IMR-90 (cell line): ENCODE results near the gene DSCAML1. TPM values are rescaled to one million over a fixed set of nuclear protein-coding genes. Genes with fewer than 3 reads are reported as not detected.
A peak's percentile ranks its signal among the peaks of the same experiment; 100 is the strongest.

Source experiments
- ATAC-seq: fragments of 200-7000 bp; cut with Tn5 transposase; 2 replicates; pipeline ENCODE4 v1.9.1; 2020; ENCODE audit warnings: low read depth, mild to moderate bottlenecking, moderate library complexity
- BruUV-seq: library from RNA; stranded (reverse); fragments of 400-500 nt; replicated peaks from 2 replicates; lab custom pipeline; 2021; lab: Mats Ljungman, UMichigan
- CTCF ChIA-PET: fragments of 300-600 bp; formaldehyde crosslinking; extraction: SDS; loops from one replicate; lab custom pipeline; 2021; ENCODE audit warnings: antibody characterized with exemption; lab: Yijun Ruan, JAX
- POLR2A ChIA-PET: fragments of 300-600 bp; sonication (Branson Sonifier 250); formaldehyde crosslinking; loops from one replicate; lab custom pipeline; 2022; ENCODE audit warnings: antibody characterized with exemption; ENCODE audit not compliant: unreplicated experiment; lab: Charles Lee
- DNase-seq: peaks from one replicate; pipeline ENCODE4 v3.0.0; 2013
- H2AFZ ChIP-seq: replicated peaks from 2 replicates; pipeline ENCODE3; 2013; ENCODE audit warnings: low read length, mild to moderate bottlenecking; ENCODE audit not compliant: poor library complexity
- H2AK5ac ChIP-seq: 2 replicates; pipeline ENCODE4 v1.6.1; 2013; ENCODE audit warnings: low read depth, low read length, inconsistent platforms
- H2AK9ac ChIP-seq: replicated peaks from 2 replicates; pipeline ENCODE3; 2013; ENCODE audit warnings: mild to moderate bottlenecking, low read depth, low read length, moderate library complexity; ENCODE audit not compliant: poor library complexity
- H2BK120ac ChIP-seq: 2 replicates; pipeline ENCODE4 v1.6.1; 2013; ENCODE audit warnings: low read depth, low read length, inconsistent platforms
- H2BK15ac ChIP-seq: 3 replicates; pipeline ENCODE4 v1.6.1; 2013; ENCODE audit warnings: low read depth, low read length, inconsistent platforms
- H2BK20ac ChIP-seq: 2 replicates; pipeline ENCODE4 v1.6.1; 2013; ENCODE audit warnings: low read depth, mild to moderate bottlenecking, inconsistent platforms, low read length, moderate library complexity
- H2BK5ac ChIP-seq: 2 replicates; pipeline ENCODE4 v1.6.1; 2013; ENCODE audit warnings: mild to moderate bottlenecking, low read depth, low read length, inconsistent platforms; ENCODE audit not compliant: poor library complexity, severe bottlenecking
- H3K14ac ChIP-seq: replicated peaks from 2 replicates; pipeline ENCODE4 v1.6.1; 2013; ENCODE audit warnings: low read depth, low read length, inconsistent platforms
- H3K18ac ChIP-seq: 2 replicates; pipeline ENCODE4 v1.6.1; 2013; ENCODE audit warnings: low read depth, low read length, control low read depth
- H3K23ac ChIP-seq: 2 replicates; pipeline ENCODE4 v1.6.1; 2013; ENCODE audit warnings: low read depth, low read length, inconsistent platforms
- H3K27ac ChIP-seq: 2 replicates; pipeline ENCODE4 v1.5.1; 2013; ENCODE audit warnings: mild to moderate bottlenecking, control low read depth, low read length; ENCODE audit not compliant: insufficient read depth
- H3K27me3 ChIP-seq: 2 replicates; pipeline ENCODE4 v1.6.1; 2013; ENCODE audit warnings: low read length; ENCODE audit not compliant: control insufficient read depth, insufficient read depth
- H3K36me3 ChIP-seq: 2 replicates; pipeline ENCODE4 v1.6.1; 2013; ENCODE audit warnings: low read length, mixed read lengths; ENCODE audit not compliant: control insufficient read depth, insufficient read depth
- H3K4ac ChIP-seq: 2 replicates; pipeline ENCODE4 v1.6.1; 2013; ENCODE audit warnings: low read depth, low read length, inconsistent platforms
- H3K4me1 ChIP-seq: 2 replicates; pipeline ENCODE4 v1.6.1; 2013; ENCODE audit warnings: low read length, mixed read lengths; ENCODE audit not compliant: control insufficient read depth, insufficient read depth
- H3K4me2 ChIP-seq: 2 replicates; pipeline ENCODE4 v1.6.1; 2013; ENCODE audit warnings: low read depth, mild to moderate bottlenecking, control low read depth, low read length, moderate library complexity
- H3K4me3 ChIP-seq: 2 replicates; pipeline ENCODE4 v1.5.1; 2013; ENCODE audit warnings: low read depth, mild to moderate bottlenecking, control low read depth, low read length, moderate library complexity; ENCODE audit not compliant: insufficient read depth
- H3K56ac ChIP-seq: 2 replicates; pipeline ENCODE4 v1.6.1; 2013; ENCODE audit warnings: low read length, inconsistent platforms; ENCODE audit not compliant: insufficient read depth; ENCODE audit errors: extremely low read depth
- H3K79me1 ChIP-seq, 2 experiments: 2 replicates each; pipeline ENCODE4 v1.6.1; 2013; ENCODE audit warnings: low read length in 2 of 2, inconsistent platforms in 1 of 2, low read depth in 1 of 2
- H3K9ac ChIP-seq: 2 replicates; pipeline ENCODE4 v1.6.1; 2013; ENCODE audit warnings: low read depth, low read length, control low read depth
- H3K9me1 ChIP-seq: 2 replicates; pipeline ENCODE4 v1.6.1; 2013; ENCODE audit warnings: low read length, inconsistent platforms; ENCODE audit not compliant: insufficient read depth
- H3K9me3 ChIP-seq: 2 replicates; pipeline ENCODE4 v1.6.1; 2013; ENCODE audit warnings: low read length; ENCODE audit not compliant: control insufficient read depth, insufficient read depth
- H4K20me1 ChIP-seq: 2 replicates; pipeline ENCODE4 v1.6.1; 2013; ENCODE audit warnings: low read length, inconsistent platforms; ENCODE audit not compliant: insufficient read depth
- H4K5ac ChIP-seq: 2 replicates; pipeline ENCODE4 v1.6.1; 2013; ENCODE audit warnings: mild to moderate bottlenecking, low read depth, low read length, control low read depth
- H4K8ac ChIP-seq, 2 experiments: 2 replicates each; pipeline ENCODE4 v1.6.1; 2013; ENCODE audit warnings: low read depth in 2 of 2, low read length in 2 of 2, control low read depth in 1 of 2, inconsistent platforms in 1 of 2
- H4K91ac ChIP-seq: 2 replicates; pipeline ENCODE4 v1.6.1; 2013; ENCODE audit warnings: low read depth, low read length, inconsistent platforms; ENCODE audit not compliant: insufficient read depth
- BHLHE40 ChIP-seq: fragments of 150-350 bp; IDR thresholded peaks from 2 replicates; pipeline ENCODE4 v1.6.1; 2016; ENCODE audit warnings: mild to moderate bottlenecking, low read depth, low read length
- CEBPB ChIP-seq: IDR thresholded peaks from 2 replicates; pipeline ENCODE4 v1.6.1; 2012; ENCODE audit warnings: low read depth, low read length, improper control_type of control experiment
- CHD1 ChIP-seq: IDR thresholded peaks from 2 replicates; pipeline ENCODE4 v1.6.1; 2012; ENCODE audit warnings: low read depth, low read length, improper control_type of control experiment
- FOS ChIP-seq: fragments of 150-350 bp; IDR thresholded peaks from 2 replicates; pipeline ENCODE4 v1.6.1; 2016; ENCODE audit warnings: low read depth, low read length
- MAFK ChIP-seq: IDR thresholded peaks from 2 replicates; pipeline ENCODE4 v1.6.1; 2012; ENCODE audit warnings: low read depth, low read length, improper control_type of control experiment
- MXI1 ChIP-seq: IDR thresholded peaks from 2 replicates; pipeline ENCODE4 v1.6.1; 2012; ENCODE audit warnings: low read depth, mild to moderate bottlenecking, low read length, moderate library complexity, borderline replicate concordance
- NFE2L2 ChIP-seq: fragments of 150-350 bp; IDR thresholded peaks from 2 replicates; pipeline ENCODE4 v1.6.1; 2016; ENCODE audit warnings: low read depth, mild to moderate bottlenecking, low read length
- RCOR1 ChIP-seq: IDR thresholded peaks from 2 replicates; pipeline ENCODE4 v1.6.1; 2012; ENCODE audit warnings: mild to moderate bottlenecking, low read length, improper control_type of control experiment; ENCODE audit not compliant: insufficient replicate concordance
- RFX5 ChIP-seq: IDR thresholded peaks from 2 replicates; pipeline ENCODE4 v1.8.0; 2012; ENCODE audit warnings: low read depth, mild to moderate bottlenecking, low read length, moderate library complexity
- SMC3 ChIP-seq: fragments of 150-350 bp; IDR thresholded peaks from 2 replicates; pipeline ENCODE4 v1.6.1; 2016; ENCODE audit warnings: low read depth, mild to moderate bottlenecking, antibody characterized with exemption, low read length, moderate library complexity
- WGBS, 2 experiments: methylation state at CpG; one replicate each; pipeline versions ENCODE4 v1.1.5 to v1.1.7; 2013; ENCODE audit warnings: missing lambda C conversion rate in 2 of 2; ENCODE audit not compliant: insufficient read length in 1 of 2; ENCODE audit errors: extremely low coverage in 2 of 2; 5-methylcytosine and 5-hydroxymethylcytosine counted together
- dilution Hi-C: fragments of 300-500 bp; cut with HindIII; formaldehyde crosslinking; loops from one replicate; pipeline ENCODE4 v1.14.3; 2018; ENCODE audit warnings: low sequenced_read_pairs; ENCODE audit not compliant: unreplicated experiment
- in situ Hi-C: fragments of 300-500 bp; cut with MboI; formaldehyde crosslinking; loops from 3 replicates; pipeline ENCODE4 v1.14.3; 2019; ENCODE audit warnings: low sequenced_read_pairs, inconsistent platforms, mixed read lengths
- intact Hi-C: fragments of 100-400 bp; cut with micrococcal nuclease; formaldehyde crosslinking; loops from 2 replicates; pipeline ENCODE4 v1.10.0; 2022
- polyA plus RNA-seq, 3 experiments: library from polyadenylated mRNA; depleted of rRNA; stranded (reverse); fragments of >200 nt; gene quantifications; 2 replicates each; pipeline ENCODE4 v1.2.3, GENCODE V29; 2012; ENCODE audit warnings: low replicate concordance in 1 of 3
- total RNA-seq: library from RNA; depleted of rRNA; stranded (reverse); fragments of >200 nt; gene quantifications from 2 replicates; pipeline ENCODE4 v1.2.3, GENCODE V29; 2012
- TF ChIP-seq, protein P1 (sequence below): fragments of 150-350 bp; IDR thresholded peaks from 2 replicates; pipeline ENCODE4 v1.6.1; 2017; ENCODE audit warnings: mild to moderate bottlenecking, antibody characterized with exemption, low read length, low read depth

The DSCAML1 gene
- total and polyA plus RNA-seq, 2 of the 4 experiments (the other 2 are of a cell fraction): not detected

DNA sequence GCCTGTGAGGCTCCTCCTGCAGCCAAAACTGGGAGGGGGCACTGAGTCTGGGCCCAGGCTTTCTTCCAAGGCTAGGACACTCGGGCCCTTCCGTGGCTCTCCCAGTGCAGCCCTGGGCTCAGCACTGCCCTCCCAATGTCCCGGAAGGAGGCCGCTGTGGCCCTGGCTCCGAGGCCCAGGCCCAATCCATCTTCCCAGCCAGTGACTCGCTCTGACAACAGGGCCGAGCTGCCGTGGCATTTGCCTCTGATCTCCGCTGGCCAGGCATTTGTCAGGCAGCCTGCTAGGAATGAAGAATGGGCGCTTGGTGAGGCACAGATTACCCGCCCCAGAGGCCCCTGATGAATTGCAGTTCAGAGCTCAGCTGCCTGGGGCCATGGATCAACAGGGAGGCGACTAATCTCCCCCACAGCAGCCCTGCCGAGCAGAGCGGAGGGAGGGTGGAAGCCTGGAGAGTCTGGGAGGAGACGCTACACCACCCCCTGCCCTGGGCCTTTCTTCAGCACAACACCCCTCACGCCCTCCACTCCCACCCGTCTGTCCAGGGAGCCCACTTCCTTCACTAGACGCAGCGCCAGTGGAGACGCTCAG, 19.2 kb upstream of the DSCAML1 start:
- Histone ChIP-seq H3K4me2 (no peak overlapping the region), H3K4me1 (peaks cover 2% of the 10 kb centered on the region; the same call in 1 of the 2 replicates), H3K9me1 (no peaks in the 10 kb centered on the region), H3K9me3 (no peaks in the 10 kb centered on the region), H3K56ac (no peak overlapping the region), H3K79me1 (no peaks in the 10 kb centered on the region), H2BK15ac (no peak overlapping the region), H4K91ac (no peak overlapping the region), H3K23ac (no peak overlapping the region), H2BK5ac (no peak overlapping the region), H3K36me3 (no peaks in the 10 kb centered on the region), H3K4ac (no peak overlapping the region), H3K14ac (no peak overlapping the region), H2AK5ac (no peak overlapping the region), H3K18ac (no peak overlapping the region), H4K8ac (peak overlapping the region in 1 of 2 experiments; percentile 94; a peak in 3 of 4 replicates), H4K5ac (no peak overlapping the region), H3K27ac (no peak overlapping the region), H2AK9ac (peak overlapping the region; percentile 81), H4K20me1 (no peaks in the 10 kb centered on the region), H3K9ac (no peak overlapping the region), H2AFZ (peak overlapping the region; percentile 79), H2BK20ac (no peak overlapping the region), H3K4me3 (no peak overlapping the region), H2BK120ac (no peak overlapping the region), H3K27me3 (no peaks in the 10 kb centered on the region)
- CTCF ChIA-PET: interaction anchor here (1.0 to 2.6 kb wide), 5 partner anchors 9 to 390 kb away, joined by 4 to 17 read pairs (median 6); no protein-coding TSS in a partner anchor
- no TSS peak for BruUV-seq
- ATAC-seq: peak; percentile 39
- intact Hi-C loops: no loop called here
- dilution Hi-C loops: no loop called here
- 17% methylated on average over 3 of the region's 20 CpGs; no CpG with 5 or more reads in 1 of the 2 experiments for WGBS, 2 experiments
- no peak for TF ChIP-seq RCOR1
- no peak for TF ChIP-seq MAFK
- TF ChIP-seq, protein P1, sequence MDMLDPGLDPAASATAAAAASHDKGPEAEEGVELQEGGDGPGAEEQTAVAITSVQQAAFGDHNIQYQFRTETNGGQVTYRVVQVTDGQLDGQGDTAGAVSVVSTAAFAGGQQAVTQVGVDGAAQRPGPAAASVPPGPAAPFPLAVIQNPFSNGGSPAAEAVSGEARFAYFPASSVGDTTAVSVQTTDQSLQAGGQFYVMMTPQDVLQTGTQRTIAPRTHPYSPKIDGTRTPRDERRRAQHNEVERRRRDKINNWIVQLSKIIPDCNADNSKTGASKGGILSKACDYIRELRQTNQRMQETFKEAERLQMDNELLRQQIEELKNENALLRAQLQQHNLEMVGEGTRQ: no peak
- TF ChIP-seq FOS: no peak
- TF ChIP-seq CHD1: no peak
- no peak for TF ChIP-seq SMC3
- no peak for TF ChIP-seq RFX5
- TF ChIP-seq MXI1: no peak
- TF ChIP-seq BHLHE40: no peak
- no peak for TF ChIP-seq NFE2L2
- TF ChIP-seq CEBPB: no peak
- in situ Hi-C loops: no loop called here
- DNase-seq: peak; percentile 30
- POLR2A ChIA-PET: no interaction called here
